GM13976 (cell line): Measurements from ENCODE around the gene HLA-DRB5.
"Not testable (repeated sequence)": the region's sequence is repeated elsewhere in the genome, so short reads cannot be mapped to it uniquely, and the experiment has no call there.

ENCODE experiments used
- DNase-seq: peaks from one replicate; pipeline ENCODE4 v3.0.0; 2012; ENCODE audit warnings: low spot score
- CTCF ChIP-seq: IDR thresholded peaks from 2 replicates; pipeline ENCODE4 v1.5.1; 2012; ENCODE audit warnings: borderline replicate concordance, mild to moderate bottlenecking; ENCODE audit not compliant: insufficient read depth; ENCODE audit errors: extremely low read depth, missing control alignments, control extremely low read depth
- in situ Hi-C: fragments of 300-500 bp; cut with MboI; formaldehyde crosslinking; loops from one replicate; pipeline ENCODE4 v1.12.0; 2022; ENCODE audit warnings: low sequenced_read_pairs, mixed read lengths, inconsistent platforms; ENCODE audit not compliant: unreplicated experiment

HLA-DRB5 gene

GRCh38 chr6:32483968-32484613 is 46.0 kb downstream of the HLA-DRB5 start:
- DNase-seq = no peak
- in situ Hi-C loops = no loop called here
- no peak for TF ChIP-seq CTCF

- no peak for DNase-seq
- no peak for TF ChIP-seq CTCF
- in situ Hi-C loops = no loop called here
These were observed 54.5 kb downstream of the HLA-DRB5 start for GRCh38 chr6:32475392-32476206.

- in situ Hi-C loops = not testable (repeated sequence)
- peak; percentile 54 for DNase-seq
These were observed 56.4 kb downstream of the HLA-DRB5 start for GRCh38 chr6:32473376-32474348.

- in situ Hi-C loops = no loop called here
- no peak for TF ChIP-seq CTCF
- no peak for DNase-seq
These were observed 57.2 kb downstream of the HLA-DRB5 start for GRCh38 chr6:32472781-32473375.

- DNase-seq = not testable (repeated sequence)
These were observed 62.2 kb downstream of the HLA-DRB5 start for GRCh38 chr6:32467743-32468503.

More at GRCh38 chr6:32467743-32468503, 62.2 kb downstream of the HLA-DRB5 start:
- in situ Hi-C loops = not testable (repeated sequence)
